GM18499 (cell line): Measurements from ENCODE around the gene BCAS3.

Experiments
- ATAC-seq: cut with Tn5 transposase; IDR thresholded peaks from one replicate; pipeline ENCODE4 v1.9.1; 2021; ENCODE audit warnings: moderate number of reproducible peaks; ENCODE audit not compliant: insufficient read depth, unreplicated experiment

Gene BCAS3

GRCh38 chr17:61168506-61168905, 490.9 kb downstream of the BCAS3 start:
- ATAC-seq, result no peak

- no peak for ATAC-seq
Measured at GRCh38 chr17:61174310-61174709, 496.7 kb downstream of the BCAS3 start.

GRCh38 chr17:61175298-61176142, 497.9 kb downstream of the BCAS3 start:
- ATAC-seq, result no peak

GRCh38 chr17:61177351-61177750, 499.7 kb downstream of the BCAS3 start:
- no peak for ATAC-seq

- ATAC-seq, result no peak
Measured at GRCh38 chr17:61178284-61178683, 500.6 kb downstream of the BCAS3 start.

GRCh38 chr17:61179380-61179806, 501.7 kb downstream of the BCAS3 start:
- no peak for ATAC-seq

GRCh38 chr17:61183793-61184192, 506.1 kb downstream of the BCAS3 start:
- no peak for ATAC-seq

GRCh38 chr17:61185385-61185784, 507.7 kb downstream of the BCAS3 start:
- ATAC-seq, result no peak

GRCh38 chr17:61187038-61187437, 509.4 kb downstream of the BCAS3 start:
- ATAC-seq, result no peak

GRCh38 chr17:61188081-61188480, 510.4 kb downstream of the BCAS3 start:
- ATAC-seq, result no peak

- no peak for ATAC-seq
Measured at GRCh38 chr17:61189968-61190367, 512.3 kb downstream of the BCAS3 start.

- no peak for ATAC-seq
Measured at GRCh38 chr17:61196302-61196704, 518.7 kb downstream of the BCAS3 start.

GRCh38 chr17:61196799-61197198, 519.1 kb downstream of the BCAS3 start:
- ATAC-seq, result no peak

- no peak for ATAC-seq
Measured at GRCh38 chr17:61199431-61200338, 522.0 kb downstream of the BCAS3 start.

- no peak for ATAC-seq
Measured at GRCh38 chr17:61200339-61200715, 522.7 kb downstream of the BCAS3 start.

GRCh38 chr17:61201211-61201610, 523.6 kb downstream of the BCAS3 start:
- no peak for ATAC-seq

GRCh38 chr17:61202564-61202963, 524.9 kb downstream of the BCAS3 start:
- no peak for ATAC-seq

GRCh38 chr17:61203671-61204131, 526.0 kb downstream of the BCAS3 start:
- ATAC-seq, result no peak

GRCh38 chr17:61204456-61204855, 526.8 kb downstream of the BCAS3 start:
- ATAC-seq, result no peak

GRCh38 chr17:61205401-61205800, 527.8 kb downstream of the BCAS3 start:
- no peak for ATAC-seq

GRCh38 chr17:61205931-61206330, 528.3 kb downstream of the BCAS3 start:
- ATAC-seq, result no peak
